HG03064 (cell line): ENCODE results near the gene FFAR1.

Experiments used
- ATAC-seq: cut with Tn5 transposase; IDR thresholded peaks from one replicate; pipeline ENCODE4 v1.9.1; 2021; ENCODE audit warnings: low read depth; ENCODE audit not compliant: unreplicated experiment

The FFAR1 gene

GRCh38 chr19:35340431-35340830 is 7.3 kb upstream of the FFAR1 start:
- ATAC-seq = no peak

GRCh38 chr19:35341006-35341405 is 6.7 kb upstream of the FFAR1 start:
- ATAC-seq = no peak

- no peak for ATAC-seq
Observed at GRCh38 chr19:35341565-35342225, 6.0 kb upstream of the FFAR1 start.

DNA sequence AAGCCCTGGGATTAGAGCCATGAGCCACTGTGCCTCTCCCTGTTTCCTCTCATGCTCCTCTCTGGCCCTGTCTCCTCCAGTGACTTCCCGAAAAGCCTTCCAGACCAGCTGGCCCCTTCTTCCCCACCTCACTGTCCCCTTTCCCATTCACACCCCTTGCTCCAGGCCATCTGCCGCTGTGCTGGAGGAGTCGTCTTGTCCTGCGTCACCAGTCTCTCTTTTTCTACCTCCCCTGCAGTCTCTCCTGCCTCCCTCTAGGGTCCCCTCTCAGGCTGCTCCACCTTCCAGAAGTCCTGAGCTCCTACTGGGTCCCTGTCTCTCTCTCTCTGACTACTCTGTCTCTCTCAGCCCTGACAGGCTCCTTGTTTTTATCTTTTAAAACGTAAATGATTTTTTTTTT is 5.3 kb upstream of the FFAR1 start:
- no peak for ATAC-seq

GRCh38 chr19:35344511-35345031 is 3.1 kb upstream of the FFAR1 start:
- ATAC-seq = no peak

- ATAC-seq = no peak
Observed at GRCh38 chr19:35345671-35346111, 2.0 kb upstream of the FFAR1 start.

- no peak for ATAC-seq
Observed at GRCh38 chr19:35346193-35347052, 1.3 kb upstream of the FFAR1 start.

DNA sequence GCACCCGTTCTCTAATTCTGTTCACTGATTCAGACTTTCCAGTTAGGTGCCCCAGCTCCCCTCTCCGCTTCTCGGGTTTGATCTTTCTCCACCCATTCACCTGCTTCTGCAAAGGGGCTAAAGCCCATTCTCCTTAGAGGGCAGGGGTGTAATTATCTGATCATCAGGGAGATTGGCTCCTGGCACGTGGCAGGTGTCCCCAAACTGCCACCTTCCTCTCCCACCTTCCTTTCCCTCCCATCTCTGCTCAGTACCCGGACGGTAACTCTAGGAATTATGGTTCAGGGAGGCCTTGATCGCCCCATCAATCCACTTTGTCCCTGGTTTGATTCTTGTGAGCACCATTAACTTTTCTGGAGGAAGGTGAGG is 212 bp downstream of the FFAR1 start:
- ATAC-seq = no peak

DNA sequence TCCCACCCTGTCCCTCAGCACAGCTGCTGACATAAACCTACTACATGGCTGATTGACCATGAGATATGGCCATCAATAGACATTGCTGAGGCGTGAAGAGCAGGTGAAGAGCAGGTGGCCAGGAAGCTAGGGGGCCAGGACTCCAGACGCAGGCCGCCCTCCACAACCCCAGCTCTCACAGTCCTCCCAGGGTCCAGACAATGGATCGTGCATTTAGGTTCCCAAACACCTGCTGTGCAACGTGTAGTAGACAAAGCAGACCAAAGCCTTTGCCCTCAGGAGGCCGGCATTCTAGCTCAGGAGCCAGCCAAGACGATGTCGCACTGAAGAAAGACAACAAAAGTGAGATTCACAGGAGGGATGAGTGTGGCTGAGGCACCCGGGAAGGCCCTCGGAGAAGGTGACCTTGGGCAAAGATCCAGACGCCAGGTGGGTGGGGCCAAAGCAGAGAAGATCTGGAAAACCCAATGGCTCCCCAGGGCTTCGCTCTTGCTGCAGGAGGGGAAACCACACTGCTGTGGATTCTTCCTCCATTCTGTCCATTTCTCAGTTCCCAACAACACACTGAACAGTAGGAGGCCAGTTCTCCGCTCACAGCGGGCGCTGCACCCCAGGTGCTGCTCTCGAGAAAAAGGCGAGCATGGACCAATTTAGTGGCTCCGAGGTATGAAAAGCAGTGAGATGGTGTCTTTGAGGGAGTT is 1.4 kb downstream of the FFAR1 start:
- ATAC-seq = no peak

DNA sequence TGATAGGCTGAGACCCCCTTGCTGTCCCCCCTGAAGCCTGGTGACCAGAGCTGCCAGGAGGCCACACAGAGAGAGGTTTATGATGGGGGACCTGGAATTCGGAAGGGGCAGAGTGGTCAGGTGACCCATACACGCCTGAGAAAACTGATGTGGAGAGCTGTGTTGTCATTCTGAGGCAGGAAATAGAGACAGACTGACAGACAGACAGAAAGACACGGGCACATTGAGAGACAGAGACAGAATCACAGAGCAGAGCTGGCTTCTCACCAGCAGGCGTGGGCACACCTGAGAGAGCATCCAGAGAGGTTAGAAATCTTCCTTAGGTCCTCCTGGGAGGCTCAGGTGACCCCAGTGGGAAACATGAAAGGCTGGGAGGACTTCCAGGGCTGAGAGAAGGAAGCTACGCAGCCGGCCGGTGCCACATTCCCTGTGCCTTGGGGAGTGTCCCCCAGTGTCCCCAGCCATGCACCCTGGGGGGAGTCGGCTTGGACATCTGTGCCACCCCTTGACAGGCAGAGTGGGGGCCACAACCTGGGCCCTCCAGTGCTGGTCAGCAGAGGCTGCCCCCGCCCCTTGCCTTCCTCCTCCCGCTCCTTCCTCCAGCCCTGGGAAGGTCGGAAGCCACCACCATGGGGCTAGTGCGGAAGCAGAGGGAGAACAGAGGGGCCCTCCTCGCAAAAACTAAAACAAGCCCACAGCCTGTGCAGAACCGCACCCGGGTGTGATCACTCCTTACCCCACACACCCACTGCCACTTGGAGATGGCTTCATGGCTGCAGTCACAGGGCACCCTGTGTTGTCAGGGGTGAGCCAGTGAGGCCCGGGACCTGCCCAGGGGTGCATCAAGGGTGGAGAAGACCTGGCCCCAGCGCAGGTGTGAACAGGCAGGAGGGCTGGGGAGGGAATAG is 2.2 kb downstream of the FFAR1 start:
- ATAC-seq = no peak

DNA sequence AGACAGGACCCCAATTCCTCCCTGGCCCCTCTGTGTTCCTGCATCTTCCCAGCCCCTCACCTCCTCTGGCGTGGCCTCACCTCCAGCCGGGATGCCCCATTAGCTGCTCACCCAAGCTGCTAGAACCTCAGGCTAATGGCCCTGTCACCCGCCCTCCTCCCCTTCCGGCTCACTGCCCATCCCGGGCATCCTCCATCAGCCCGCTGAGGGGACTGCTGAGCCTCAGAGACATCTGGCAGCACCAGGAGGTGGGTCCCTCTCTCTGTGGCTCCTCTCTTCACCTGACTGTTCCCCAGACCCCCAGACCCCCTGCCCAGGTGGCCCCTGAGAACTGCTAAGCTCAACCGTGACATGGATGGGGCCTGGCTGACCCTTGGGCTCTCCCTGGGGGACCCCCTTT is 2.9 kb downstream of the FFAR1 start:
- no peak for ATAC-seq

- no peak for ATAC-seq
Observed at GRCh38 chr19:35351411-35352176, 3.9 kb downstream of the FFAR1 start.

GRCh38 chr19:35352177-35352447 is 4.4 kb downstream of the FFAR1 start:
- ATAC-seq = no peak

GRCh38 chr19:35352448-35353304 is 5.0 kb downstream of the FFAR1 start:
- ATAC-seq = no peak

DNA sequence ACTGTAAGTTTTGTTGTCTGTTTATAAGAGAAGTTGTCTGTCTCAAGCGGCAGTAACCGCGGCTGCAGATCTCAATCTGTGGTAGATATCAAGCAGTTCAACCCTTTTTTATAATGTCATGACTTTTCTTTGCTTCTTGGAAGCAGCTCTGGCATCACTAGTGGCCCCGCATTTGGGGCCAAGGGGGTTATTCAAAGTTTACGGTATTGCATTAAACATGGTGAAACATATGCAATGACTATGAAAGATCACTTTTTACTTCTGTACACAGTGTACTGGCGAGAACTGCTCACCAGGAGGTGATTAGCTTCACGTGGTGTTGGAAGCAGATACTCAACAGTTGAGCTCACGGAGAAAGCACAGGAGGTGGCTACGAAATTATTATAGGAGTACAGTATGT is 5.9 kb downstream of the FFAR1 start:
- ATAC-seq = no peak

DNA sequence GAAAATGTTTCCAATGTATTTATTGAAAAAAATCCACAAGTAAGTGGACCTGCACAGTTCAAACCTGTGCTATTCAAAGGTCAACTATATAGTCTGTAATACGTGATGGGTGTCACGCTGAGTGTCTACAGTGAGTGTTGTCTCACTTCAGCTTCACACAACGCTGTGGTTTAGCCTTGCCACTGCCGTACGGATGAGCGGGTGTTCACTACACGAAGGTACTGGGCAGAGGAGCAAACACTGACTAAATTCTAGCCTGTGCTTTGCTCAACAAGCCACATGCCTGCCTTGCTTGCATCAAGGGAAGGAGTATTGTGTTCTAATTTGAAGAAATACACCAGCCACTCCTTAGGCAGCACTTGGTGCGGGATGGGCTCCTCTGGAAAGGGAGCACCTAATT is 7.2 kb downstream of the FFAR1 start:
- ATAC-seq = no peak

DNA sequence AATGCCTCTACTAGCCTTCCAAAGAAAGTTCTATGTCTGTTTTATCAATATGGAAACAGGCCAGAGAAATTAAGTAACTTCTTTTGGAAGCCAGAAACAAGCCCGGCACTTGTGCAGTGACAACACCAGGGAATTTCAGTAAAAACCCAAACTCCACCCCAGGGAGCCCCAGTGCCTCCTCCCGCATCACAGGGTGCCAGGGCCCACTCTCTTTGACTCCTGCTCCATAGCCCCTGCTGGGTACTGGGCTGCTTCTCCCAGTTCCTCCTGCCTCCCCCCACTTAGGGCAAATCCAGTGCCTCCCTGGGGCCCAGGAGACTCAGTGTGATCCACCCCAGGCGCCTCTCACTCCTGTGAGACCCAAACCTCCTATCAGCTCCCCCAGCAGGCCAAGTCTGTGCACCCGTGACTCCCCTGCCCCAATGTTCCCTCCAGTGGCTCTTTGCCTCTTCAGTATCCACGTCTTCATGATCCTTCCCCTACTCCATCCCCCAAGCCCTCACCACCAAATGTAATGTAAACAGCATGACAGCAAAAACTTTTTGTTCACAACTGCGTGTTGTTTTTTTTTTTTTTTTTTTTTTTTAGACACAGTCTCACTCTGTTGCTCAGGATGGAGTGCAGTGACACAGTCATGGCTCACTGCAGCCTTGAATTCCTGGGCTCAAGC is 8.2 kb downstream of the FFAR1 start:
- no peak for ATAC-seq

DNA sequence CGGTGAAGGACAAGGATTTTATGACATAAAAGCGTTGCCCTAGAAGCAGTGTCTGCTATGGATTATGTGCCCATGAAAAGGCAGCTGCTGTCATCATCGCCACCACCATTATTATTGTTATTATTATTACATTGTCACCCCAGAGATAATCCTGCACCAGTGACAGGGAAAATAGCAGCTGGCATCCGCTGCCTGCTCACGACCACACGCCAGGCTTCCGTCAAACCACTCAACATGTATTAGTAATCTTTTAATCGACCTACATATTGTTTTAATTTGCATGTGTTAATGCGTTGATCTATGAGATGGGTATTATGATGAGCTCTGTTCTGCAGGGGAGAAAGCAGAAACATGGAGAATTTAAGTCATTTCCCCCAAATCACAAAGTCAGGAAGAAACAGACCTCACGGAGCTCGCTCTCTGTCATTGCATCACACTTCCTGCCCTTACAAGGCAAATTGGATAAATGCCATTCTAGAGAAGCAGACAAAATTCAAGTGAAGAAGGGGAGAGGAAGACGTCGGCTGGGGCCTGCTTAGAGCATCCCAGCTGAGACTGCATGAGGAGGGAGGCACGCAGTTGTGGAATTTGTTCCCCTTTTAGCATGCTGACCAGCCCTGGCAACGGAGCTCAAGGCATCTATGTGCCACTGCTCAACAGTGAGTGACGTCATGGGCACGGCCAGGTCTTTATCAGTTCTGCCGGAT is 10.3 kb downstream of the FFAR1 start, which contains the start of gene FFAR3:
Gene FFAR3, plus strand, starts transcription at position 594 of the 707 bp plus-strand sequence. CDS start 431 bp downstream, outside the sequence.
- ATAC-seq = no peak
